ENCODE data around the gene PTBP2.

The PTBP2 gene

GRCh38 chr1:96722161-96722922, 758 bp downstream of the PTBP2 start:
- peak; percentile 48 for DNase-seq (ENCODE audit: low spot score)
- Histone ChIP-seq H3K79me1 (ENCODE audit: low read depth, low read length) (peaks cover 3% of the 10 kb centered on the region), H3K27me3 (ENCODE audit: control insufficient read depth in 3 of 3, insufficient read depth in 3 of 3, low read depth in 1 of 3, low read length in 3 of 3) (no peaks in the 10 kb centered on the region), H4K8ac (ENCODE audit: low read depth, low read length) (no peak overlapping the region), H3K4me1 (ENCODE audit: control insufficient read depth in 2 of 2, insufficient read depth in 1 of 2, low read depth in 1 of 2, low read length in 2 of 2) (peaks cover 3 to 4% of the 10 kb centered on the region in 2 donors), H2BK15ac (ENCODE audit: low read length) (no peak overlapping the region), H3K27ac (replicated peaks; ENCODE audit: low read length) (peak overlapping the region; percentile 80), H3K9ac (ENCODE audit: low read depth, low read length, poor library complexity) (peak overlapping the region; percentile 85), H2BK12ac (ENCODE audit: low read length) (no peak overlapping the region), H3K4me2 (ENCODE audit: insufficient read depth, low read length, poor library complexity, severe bottlenecking) (peak overlapping the region; percentile 78), H3K4me3 (ENCODE audit: low read length in 2 of 2) (peak overlapping the region; percentile 91 to 93), H3K18ac (ENCODE audit: low read length) (peak overlapping the region; percentile 98), H3K23ac (ENCODE audit: low read depth, low read length, poor library complexity) (peak overlapping the region; percentile 89), H3K14ac (ENCODE audit: low read length) (no peak overlapping the region), H2BK120ac (ENCODE audit: low read depth, low read length) (no peak overlapping the region), H2AFZ (ENCODE audit: low read length) (peak overlapping the region; percentile 93), H4K91ac (ENCODE audit: low read depth, low read length, poor library complexity) (no peak overlapping the region), H2BK5ac (ENCODE audit: low read length) (peak overlapping the region; percentile 100), H3K4ac (ENCODE audit: low read length) (no peak overlapping the region), H3K36me3 (replicated peaks in 1 of 2; ENCODE audit: control insufficient read depth in 2 of 2, insufficient read depth in 2 of 2, low read length in 2 of 2) (peaks cover 3 to 47% of the 10 kb centered on the region in 2 donors), H2AK5ac (ENCODE audit: low read depth, low read length) (peak overlapping the region; percentile 71), H3K9me3 (replicated peaks in 1 of 2; ENCODE audit: control insufficient read depth in 2 of 2, insufficient read depth in 1 of 2, low read depth in 1 of 2, low read length in 2 of 2) (peaks cover 0 to 26% of the 10 kb centered on the region in 2 donors)
- WGBS, 2 donors (ENCODE audit: extremely low coverage in 2 of 2, insufficient read length in 2 of 2, insufficient replicate concordance in 1 of 2): no CpG with 5 or more reads among the region's 29 CpGs

DNA sequence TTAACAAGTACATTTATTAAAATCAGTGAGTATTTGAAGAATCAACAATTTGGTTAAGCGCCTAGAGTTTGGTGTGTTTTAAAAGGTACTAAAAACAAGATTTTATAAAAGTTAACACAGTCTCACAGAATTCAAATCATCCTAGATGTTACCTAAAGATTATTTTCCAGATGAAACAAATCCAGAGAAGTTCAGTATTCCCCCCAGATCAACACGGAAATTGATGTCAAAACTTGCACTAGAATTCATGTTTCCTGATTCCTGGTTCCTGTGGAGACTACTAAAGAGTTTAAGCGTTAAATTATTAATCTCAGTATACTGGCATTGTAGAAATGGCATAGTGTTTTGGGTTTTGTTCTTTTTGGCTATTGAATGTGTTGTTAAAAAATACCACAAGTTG, 1.4 kb downstream of the PTBP2 start:
- no CpG with 5 or more reads among the region's 3 CpGs for WGBS, 2 donors (ENCODE audit: extremely low coverage in 2 of 2, insufficient read length in 2 of 2, insufficient replicate concordance in 1 of 2)
- no peak overlapping the region for H2BK15ac ChIP-seq (ENCODE audit: low read length)
- H3K9ac ChIP-seq (ENCODE audit: low read depth, low read length, poor library complexity): no peak overlapping the region
- no peak overlapping the region for H2BK5ac ChIP-seq (ENCODE audit: low read length)
- peak overlapping the region; percentile 43 for H3K4me2 ChIP-seq (ENCODE audit: insufficient read depth, low read length, poor library complexity, severe bottlenecking)
- H3K79me1 ChIP-seq (ENCODE audit: low read depth, low read length): peaks cover 3% of the 10 kb centered on the region
- H3K4me1 ChIP-seq (ENCODE audit: control insufficient read depth in 2 of 2, insufficient read depth in 1 of 2, low read depth in 1 of 2, low read length in 2 of 2): peaks cover 3 to 4% of the 10 kb centered on the region in 2 donors
- no peaks in the 10 kb centered on the region for H3K27me3 ChIP-seq (ENCODE audit: control insufficient read depth in 3 of 3, insufficient read depth in 3 of 3, low read depth in 1 of 3, low read length in 3 of 3)
- peaks cover 0 to 31% of the 10 kb centered on the region in 2 donors for H3K9me3 ChIP-seq (replicated peaks in 1 of 2; ENCODE audit: control insufficient read depth in 2 of 2, insufficient read depth in 1 of 2, low read depth in 1 of 2, low read length in 2 of 2)
- no peak overlapping the region for H3K14ac ChIP-seq (ENCODE audit: low read length)
- no peak overlapping the region for H3K18ac ChIP-seq (ENCODE audit: low read length)
- no peak overlapping the region for H2BK12ac ChIP-seq (ENCODE audit: low read length)
- H2BK120ac ChIP-seq (ENCODE audit: low read depth, low read length): no peak overlapping the region
- DNase-seq (ENCODE audit: low spot score): no peak
- no peak overlapping the region for H3K23ac ChIP-seq (ENCODE audit: low read depth, low read length, poor library complexity)
- H3K36me3 ChIP-seq (replicated peaks in 1 of 2; ENCODE audit: control insufficient read depth in 2 of 2, insufficient read depth in 2 of 2, low read length in 2 of 2): peaks cover 3 to 53% of the 10 kb centered on the region in 2 donors
- H2AFZ ChIP-seq (ENCODE audit: low read length): no peak overlapping the region
- no peak overlapping the region for H3K27ac ChIP-seq (replicated peaks; ENCODE audit: low read length)
- H4K8ac ChIP-seq (ENCODE audit: low read depth, low read length): no peak overlapping the region
- H3K4ac ChIP-seq (ENCODE audit: low read length): no peak overlapping the region
- H3K4me3 ChIP-seq (ENCODE audit: low read length in 2 of 2): peak overlapping the region in 1 of 2 donors; percentile 91
- no peak overlapping the region for H4K91ac ChIP-seq (ENCODE audit: low read depth, low read length, poor library complexity)
- H2AK5ac ChIP-seq (ENCODE audit: low read depth, low read length): no peak overlapping the region

GRCh38 chr1:96723377-96723776, 1.8 kb downstream of the PTBP2 start:
- Histone ChIP-seq H3K4ac (ENCODE audit: low read length) (no peak overlapping the region), H3K23ac (ENCODE audit: low read depth, low read length, poor library complexity) (no peak overlapping the region), H2BK5ac (ENCODE audit: low read length) (no peak overlapping the region), H4K8ac (ENCODE audit: low read depth, low read length) (no peak overlapping the region), H2BK15ac (ENCODE audit: low read length) (no peak overlapping the region), H4K91ac (ENCODE audit: low read depth, low read length, poor library complexity) (no peak overlapping the region), H3K4me2 (ENCODE audit: insufficient read depth, low read length, poor library complexity, severe bottlenecking) (peak overlapping the region; percentile 43), H2BK12ac (ENCODE audit: low read length) (no peak overlapping the region), H3K27ac (replicated peaks; ENCODE audit: low read length) (no peak overlapping the region), H3K18ac (ENCODE audit: low read length) (no peak overlapping the region), H2AFZ (ENCODE audit: low read length) (no peak overlapping the region), H3K4me3 (ENCODE audit: low read length in 2 of 2) (peak overlapping the region in 1 of 2 donors; percentile 91), H2AK5ac (ENCODE audit: low read depth, low read length) (no peak overlapping the region), H3K9me3 (replicated peaks in 1 of 2; ENCODE audit: control insufficient read depth in 2 of 2, insufficient read depth in 1 of 2, low read depth in 1 of 2, low read length in 2 of 2) (peaks cover 0 to 35% of the 10 kb centered on the region in 2 donors), H3K79me1 (ENCODE audit: low read depth, low read length) (peaks cover 3% of the 10 kb centered on the region), H3K9ac (ENCODE audit: low read depth, low read length, poor library complexity) (no peak overlapping the region), H3K14ac (ENCODE audit: low read length) (no peak overlapping the region), H3K27me3 (ENCODE audit: control insufficient read depth in 3 of 3, insufficient read depth in 3 of 3, low read depth in 1 of 3, low read length in 3 of 3) (no peaks in the 10 kb centered on the region), H3K4me1 (ENCODE audit: control insufficient read depth in 2 of 2, insufficient read depth in 1 of 2, low read depth in 1 of 2, low read length in 2 of 2) (peaks cover 3 to 4% of the 10 kb centered on the region in 2 donors), H2BK120ac (ENCODE audit: low read depth, low read length) (no peak overlapping the region), H3K36me3 (replicated peaks in 1 of 2; ENCODE audit: control insufficient read depth in 2 of 2, insufficient read depth in 2 of 2, low read length in 2 of 2) (peaks cover 3 to 58% of the 10 kb centered on the region in 2 donors)
- DNase-seq (ENCODE audit: low spot score): no peak
- WGBS, 2 donors (ENCODE audit: extremely low coverage in 2 of 2, insufficient read length in 2 of 2, insufficient replicate concordance in 1 of 2): no CpG with 5 or more reads among the region's 4 CpGs

DNA sequence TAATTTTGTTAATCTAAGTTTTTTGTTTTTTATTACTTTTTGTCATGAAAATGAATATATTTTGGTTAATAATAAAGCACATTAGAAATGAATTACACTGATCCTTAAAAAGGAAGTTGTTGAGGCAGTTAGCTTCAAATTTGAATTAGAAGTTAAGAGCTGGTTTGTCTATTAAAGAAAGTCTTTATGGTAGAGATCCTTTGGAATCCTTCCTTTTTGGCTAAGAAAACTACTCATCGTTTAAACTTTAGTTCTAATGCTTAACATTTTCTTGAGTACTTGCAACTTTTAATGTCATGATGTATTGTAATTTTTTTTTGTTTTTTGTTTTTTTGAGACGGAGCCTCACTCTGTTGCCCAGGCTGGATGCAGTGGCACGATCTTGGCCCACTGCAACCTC, 2.4 kb downstream of the PTBP2 start:
- H3K23ac ChIP-seq (ENCODE audit: low read depth, low read length, poor library complexity): no peak overlapping the region
- H2BK120ac ChIP-seq (ENCODE audit: low read depth, low read length): no peak overlapping the region
- WGBS, 2 donors (ENCODE audit: extremely low coverage in 2 of 2, insufficient read length in 2 of 2, insufficient replicate concordance in 1 of 2): no CpG with 5 or more reads among the region's 3 CpGs
- H3K9ac ChIP-seq (ENCODE audit: low read depth, low read length, poor library complexity): no peak overlapping the region
- no peak for DNase-seq (ENCODE audit: low spot score)
- H2AFZ ChIP-seq (ENCODE audit: low read length): no peak overlapping the region
- no peak overlapping the region for H2BK5ac ChIP-seq (ENCODE audit: low read length)
- no peaks in the 10 kb centered on the region for H3K27me3 ChIP-seq (ENCODE audit: control insufficient read depth in 3 of 3, insufficient read depth in 3 of 3, low read depth in 1 of 3, low read length in 3 of 3)
- H2BK15ac ChIP-seq (ENCODE audit: low read length): no peak overlapping the region
- H3K4me3 ChIP-seq (ENCODE audit: low read length in 2 of 2): peak overlapping the region in 1 of 2 donors; percentile 91
- peaks cover 3% of the 10 kb centered on the region for H3K79me1 ChIP-seq (ENCODE audit: low read depth, low read length)
- no peak overlapping the region for H3K14ac ChIP-seq (ENCODE audit: low read length)
- no peak overlapping the region for H2AK5ac ChIP-seq (ENCODE audit: low read depth, low read length)
- H3K27ac ChIP-seq (replicated peaks; ENCODE audit: low read length): no peak overlapping the region
- no peak overlapping the region for H4K91ac ChIP-seq (ENCODE audit: low read depth, low read length, poor library complexity)
- H3K4me1 ChIP-seq (ENCODE audit: control insufficient read depth in 2 of 2, insufficient read depth in 1 of 2, low read depth in 1 of 2, low read length in 2 of 2): peaks cover 3 to 4% of the 10 kb centered on the region in 2 donors
- H3K4me2 ChIP-seq (ENCODE audit: insufficient read depth, low read length, poor library complexity, severe bottlenecking): no peak overlapping the region
- peaks cover 0 to 41% of the 10 kb centered on the region in 2 donors for H3K9me3 ChIP-seq (replicated peaks in 1 of 2; ENCODE audit: control insufficient read depth in 2 of 2, insufficient read depth in 1 of 2, low read depth in 1 of 2, low read length in 2 of 2)
- no peak overlapping the region for H3K4ac ChIP-seq (ENCODE audit: low read length)
- no peak overlapping the region for H3K18ac ChIP-seq (ENCODE audit: low read length)
- no peak overlapping the region for H4K8ac ChIP-seq (ENCODE audit: low read depth, low read length)
- peaks cover 3 to 63% of the 10 kb centered on the region in 2 donors for H3K36me3 ChIP-seq (replicated peaks in 1 of 2; ENCODE audit: control insufficient read depth in 2 of 2, insufficient read depth in 2 of 2, low read length in 2 of 2)
- H2BK12ac ChIP-seq (ENCODE audit: low read length): no peak overlapping the region

All from neuronal stem cell (in vitro differentiated cells).